HepG2 (cell line): ENCODE results near the gene CRYAB. TPM values are rescaled to one million over a fixed set of nuclear protein-coding genes. Genes with fewer than 3 reads are reported as not detected.

Experiments
- ATF7-NPFF ChIP-seq: sonication (generic); formaldehyde crosslinking; IDR thresholded peaks from 2 replicates; pipeline ENCODE4 v1.8.1; 2023; ENCODE audit warnings: mild to moderate bottlenecking, low read depth, missing genetic modification reagents, moderate library complexity
- HHEX ChIP-seq: IDR thresholded peaks from 2 replicates; pipeline ENCODE4 v1.6.1; 2016; ENCODE audit warnings: control low read depth
- HNF4A ChIP-seq: sonication (generic); formaldehyde crosslinking; IDR thresholded peaks from 2 replicates; pipeline ENCODE4 v1.4.0; 2020; ENCODE audit warnings: missing genetic modification reagents
- HNRNPUL1 ChIP-seq: fragments of 200-400 bp; formaldehyde crosslinking; IDR thresholded peaks from 2 replicates; pipeline ENCODE4 v1.6.1; 2017; ENCODE audit warnings: low read depth, mild to moderate bottlenecking, low read length, moderate library complexity
- KDM2A ChIP-seq: sonication (generic); formaldehyde crosslinking; IDR thresholded peaks from 2 replicates; pipeline ENCODE4 v1.4.0; 2020; ENCODE audit warnings: low read depth, missing genetic modification reagents, borderline replicate concordance
- NAIF1 ChIP-seq: sonication (generic); formaldehyde crosslinking; IDR thresholded peaks from 2 replicates; pipeline ENCODE4 v1.5.0; 2020; ENCODE audit warnings: mild to moderate bottlenecking, missing genetic modification reagents, borderline replicate concordance
- PHF21A ChIP-seq: sonication (generic); formaldehyde crosslinking; IDR thresholded peaks from 2 replicates; pipeline ENCODE4 v1.5.0; 2020; ENCODE audit warnings: mild to moderate bottlenecking, missing genetic modification reagents
- REPIN1 ChIP-seq: sonication (generic); formaldehyde crosslinking; IDR thresholded peaks from 2 replicates; pipeline ENCODE4 v1.8.0; 2022; ENCODE audit warnings: missing genetic modification reagents, low read depth, mild to moderate bottlenecking, borderline replicate concordance
- SAP130 ChIP-seq: IDR thresholded peaks from 2 replicates; pipeline ENCODE4 v1.6.1; 2016; ENCODE audit warnings: low read depth
- SMARCE1 ChIP-seq: fragments of 450-650 bp; IDR thresholded peaks from 2 replicates; pipeline ENCODE4 v1.6.1; 2017; ENCODE audit warnings: borderline replicate concordance
- YEATS2 ChIP-seq: sonication (generic); formaldehyde crosslinking; IDR thresholded peaks from 2 replicates; pipeline ENCODE4 v1.4.0; 2020; ENCODE audit warnings: missing genetic modification reagents, borderline replicate concordance
- ZBTB42 ChIP-seq: sonication (generic); formaldehyde crosslinking; IDR thresholded peaks from 2 replicates; pipeline ENCODE4 v1.5.0; 2020; ENCODE audit warnings: mild to moderate bottlenecking, missing genetic modification reagents
- ZBTB7B ChIP-seq: sonication (generic); formaldehyde crosslinking; IDR thresholded peaks from 2 replicates; pipeline ENCODE4 v1.4.0; 2020; ENCODE audit warnings: missing genetic modification reagents
- ZFP36L2 ChIP-seq: sonication (generic); formaldehyde crosslinking; IDR thresholded peaks from 2 replicates; pipeline ENCODE4 v1.4.0; 2020; ENCODE audit warnings: missing genetic modification reagents
- ZNF160 ChIP-seq: sonication (generic); formaldehyde crosslinking; IDR thresholded peaks from 2 replicates; pipeline ENCODE4 v1.8.0; 2022; ENCODE audit warnings: mild to moderate bottlenecking, inconsistent platforms, missing genetic modification reagents
- ZNF3 ChIP-seq: IDR thresholded peaks from 2 replicates; pipeline ENCODE4 v1.7.0; 2017; ENCODE audit warnings: inconsistent platforms
- ZNF354B ChIP-seq: sonication (generic); formaldehyde crosslinking; IDR thresholded peaks from 2 replicates; pipeline ENCODE4 v1.8.0; 2022; ENCODE audit warnings: mild to moderate bottlenecking, missing genetic modification reagents
- ZNF546 ChIP-seq: sonication (generic); formaldehyde crosslinking; conservative IDR thresholded peaks from 2 replicates; pipeline ENCODE4 v1.8.1; 2023; ENCODE audit warnings: mild to moderate bottlenecking, missing genetic modification reagents
- ZNF572 ChIP-seq: sonication (generic); formaldehyde crosslinking; IDR thresholded peaks from 2 replicates; pipeline ENCODE4 v1.5.1; 2020; ENCODE audit warnings: mild to moderate bottlenecking, missing genetic modification reagents
- ZNF577 ChIP-seq: sonication (generic); formaldehyde crosslinking; IDR thresholded peaks from 2 replicates; pipeline ENCODE4 v1.4.0; 2020; ENCODE audit warnings: mild to moderate bottlenecking, low read depth, missing genetic modification reagents, borderline replicate concordance
- ZNF7 ChIP-seq: IDR thresholded peaks from 2 replicates; pipeline ENCODE4 v1.6.1; 2016; ENCODE audit warnings: missing biosample characterization, missing genetic modification reagents
- ZNF773 ChIP-seq: sonication (generic); formaldehyde crosslinking; IDR thresholded peaks from 2 replicates; pipeline ENCODE4 v1.4.0; 2020; ENCODE audit warnings: missing genetic modification reagents, borderline replicate concordance
- ZNF781 ChIP-seq: sonication (generic); formaldehyde crosslinking; IDR thresholded peaks from 2 replicates; pipeline ENCODE4 v1.5.1; 2020; ENCODE audit warnings: borderline replicate concordance, mild to moderate bottlenecking, missing genetic modification reagents; ENCODE audit errors: not compliant biosample characterization
- ZSCAN20 ChIP-seq: sonication (generic); formaldehyde crosslinking; IDR thresholded peaks from 2 replicates; pipeline ENCODE4 v1.4.0; 2020; ENCODE audit warnings: missing genetic modification reagents, mild to moderate bottlenecking, borderline replicate concordance
- polyA plus RNA-seq, 8 experiments: library from polyadenylated mRNA; depleted of rRNA in 3 of 8; stranded (reverse) in 7 of 8; unstranded in 1 of 8; fragments of >200 nt; fragmentation: Illumina TruSeq in 4 of 8; extraction: Trizol in 4 of 8; gene quantifications; 2 replicates each; pipeline versions ENCODE4 v1.2.1 to v1.2.3, GENCODE V29; 2011 to 2016; ENCODE audit warnings: low read depth in 4 of 8, missing spikeins in 1 of 8, mixed read lengths in 1 of 8; ENCODE audit not compliant: insufficient read depth in 1 of 8
- total RNA-seq, 5 experiments: library from RNA; depleted of rRNA; stranded (reverse); fragments of >200 nt; fragmentation: Illumina TruSeq; extraction: Trizol; gene quantifications; 2 replicates each; pipeline ENCODE4 v1.2.3, GENCODE V29; 2016; ENCODE audit warnings: low read depth in 1 of 5
- TF ChIP-seq, protein P1 (sequence below): sonication (generic); formaldehyde crosslinking; IDR thresholded peaks from 2 replicates; pipeline ENCODE4 v1.4.0; 2020; ENCODE audit warnings: missing genetic modification reagents
- TF ChIP-seq, protein P2 (sequence below): sonication (generic); formaldehyde crosslinking; IDR thresholded peaks from 2 replicates; pipeline ENCODE4 v1.4.0; 2020; ENCODE audit warnings: missing genetic modification reagents
- TF ChIP-seq, protein P3 (sequence below): sonication (generic); formaldehyde crosslinking; IDR thresholded peaks from 2 replicates; pipeline ENCODE4 v1.9.0; 2021; ENCODE audit warnings: missing genetic modification reagents, borderline replicate concordance

Gene CRYAB
- total and polyA plus RNA-seq, 2 of the 13 experiments (the other 11 are each of a cell fraction or from before 2014, with no cell fraction given) = 0.55 to 1.1 TPM

DNA sequence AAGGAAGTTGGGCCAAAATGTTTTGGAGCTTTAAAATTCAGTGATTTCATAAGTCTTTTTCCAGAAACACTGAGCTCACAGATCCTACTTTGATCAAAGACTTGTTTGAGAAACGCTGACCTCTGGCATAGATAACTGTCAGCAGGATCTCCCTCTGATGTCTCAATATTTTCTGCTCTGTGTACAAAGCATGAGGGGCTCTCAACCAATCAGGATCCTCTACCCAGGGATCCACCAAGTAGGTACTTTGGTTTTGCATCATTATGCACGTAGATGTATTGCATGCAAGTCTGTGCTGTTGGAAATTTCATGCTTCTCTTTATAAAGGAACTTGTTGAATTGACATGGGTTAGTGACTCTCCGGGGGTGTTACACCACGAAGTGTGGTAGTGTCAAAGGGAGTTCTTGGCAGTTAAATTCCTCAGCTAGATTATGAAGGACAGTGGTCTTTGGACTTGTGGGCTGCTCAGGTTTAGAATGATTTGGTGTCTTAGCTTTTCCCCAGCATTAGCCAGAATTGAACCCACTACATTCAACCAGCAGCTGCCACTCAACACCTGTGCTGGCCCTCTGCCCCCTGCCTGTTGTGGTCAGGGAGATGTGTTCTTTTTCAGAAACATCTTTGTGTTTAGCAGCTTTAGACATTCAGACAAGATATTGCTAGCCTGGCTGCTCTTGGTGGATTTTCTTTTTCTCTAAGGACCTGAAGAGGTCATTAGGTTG lies 23.9 kb upstream of the CRYAB start (continued):
- TF ChIP-seq REPIN1 (CRISPR knock-in tag) (no peak), ZSCAN20 (CRISPR knock-in tag) (no peak), ZNF546 (no peak), SAP130 (CRISPR knock-in tag) (peak; percentile 72), HNRNPUL1 (no peak), ATF7-NPFF (CRISPR knock-in tag) (no peak), ZBTB42 (CRISPR knock-in tag) (no peak), SMARCE1 (no peak), ZNF577 (CRISPR knock-in tag) (no peak), ZFP36L2 (CRISPR knock-in tag) (no peak), HNF4A (peak; percentile 56), ZNF7 (CRISPR knock-in tag) (no peak), ZNF572 (CRISPR knock-in tag) (no peak), PHF21A (CRISPR knock-in tag) (peak; percentile 66; the same call in 1 of the 2 replicates), ZNF160 (CRISPR knock-in tag) (no peak), KDM2A (CRISPR knock-in tag) (no peak), NAIF1 (CRISPR knock-in tag) (no peak), ZNF781 (CRISPR knock-in tag) (no peak), HHEX (CRISPR knock-in tag) (no peak), ZNF3 (CRISPR knock-in tag) (no peak), ZBTB7B (CRISPR knock-in tag) (peak; percentile 37; the same call in 1 of the 2 replicates), ZNF354B (CRISPR knock-in tag) (no peak), ZNF773 (no peak), YEATS2 (CRISPR knock-in tag) (peak; percentile 21; the same call in 1 of the 2 replicates)
- TF ChIP-seq, protein P1, sequence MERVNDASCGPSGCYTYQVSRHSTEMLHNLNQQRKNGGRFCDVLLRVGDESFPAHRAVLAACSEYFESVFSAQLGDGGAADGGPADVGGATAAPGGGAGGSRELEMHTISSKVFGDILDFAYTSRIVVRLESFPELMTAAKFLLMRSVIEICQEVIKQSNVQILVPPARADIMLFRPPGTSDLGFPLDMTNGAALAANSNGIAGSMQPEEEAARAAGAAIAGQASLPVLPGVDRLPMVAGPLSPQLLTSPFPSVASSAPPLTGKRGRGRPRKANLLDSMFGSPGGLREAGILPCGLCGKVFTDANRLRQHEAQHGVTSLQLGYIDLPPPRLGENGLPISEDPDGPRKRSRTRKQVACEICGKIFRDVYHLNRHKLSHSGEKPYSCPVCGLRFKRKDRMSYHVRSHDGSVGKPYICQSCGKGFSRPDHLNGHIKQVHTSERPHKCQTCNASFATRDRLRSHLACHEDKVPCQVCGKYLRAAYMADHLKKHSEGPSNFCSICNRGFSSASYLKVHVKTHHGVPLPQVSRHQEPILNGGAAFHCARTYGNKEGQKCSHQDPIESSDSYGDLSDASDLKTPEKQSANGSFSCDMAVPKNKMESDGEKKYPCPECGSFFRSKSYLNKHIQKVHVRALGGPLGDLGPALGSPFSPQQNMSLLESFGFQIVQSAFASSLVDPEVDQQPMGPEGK (CRISPR knock-in tag) = no peak
- TF ChIP-seq, protein P2, sequence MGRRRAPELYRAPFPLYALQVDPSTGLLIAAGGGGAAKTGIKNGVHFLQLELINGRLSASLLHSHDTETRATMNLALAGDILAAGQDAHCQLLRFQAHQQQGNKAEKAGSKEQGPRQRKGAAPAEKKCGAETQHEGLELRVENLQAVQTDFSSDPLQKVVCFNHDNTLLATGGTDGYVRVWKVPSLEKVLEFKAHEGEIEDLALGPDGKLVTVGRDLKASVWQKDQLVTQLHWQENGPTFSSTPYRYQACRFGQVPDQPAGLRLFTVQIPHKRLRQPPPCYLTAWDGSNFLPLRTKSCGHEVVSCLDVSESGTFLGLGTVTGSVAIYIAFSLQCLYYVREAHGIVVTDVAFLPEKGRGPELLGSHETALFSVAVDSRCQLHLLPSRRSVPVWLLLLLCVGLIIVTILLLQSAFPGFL = no peak
- TF ChIP-seq, protein P3, sequence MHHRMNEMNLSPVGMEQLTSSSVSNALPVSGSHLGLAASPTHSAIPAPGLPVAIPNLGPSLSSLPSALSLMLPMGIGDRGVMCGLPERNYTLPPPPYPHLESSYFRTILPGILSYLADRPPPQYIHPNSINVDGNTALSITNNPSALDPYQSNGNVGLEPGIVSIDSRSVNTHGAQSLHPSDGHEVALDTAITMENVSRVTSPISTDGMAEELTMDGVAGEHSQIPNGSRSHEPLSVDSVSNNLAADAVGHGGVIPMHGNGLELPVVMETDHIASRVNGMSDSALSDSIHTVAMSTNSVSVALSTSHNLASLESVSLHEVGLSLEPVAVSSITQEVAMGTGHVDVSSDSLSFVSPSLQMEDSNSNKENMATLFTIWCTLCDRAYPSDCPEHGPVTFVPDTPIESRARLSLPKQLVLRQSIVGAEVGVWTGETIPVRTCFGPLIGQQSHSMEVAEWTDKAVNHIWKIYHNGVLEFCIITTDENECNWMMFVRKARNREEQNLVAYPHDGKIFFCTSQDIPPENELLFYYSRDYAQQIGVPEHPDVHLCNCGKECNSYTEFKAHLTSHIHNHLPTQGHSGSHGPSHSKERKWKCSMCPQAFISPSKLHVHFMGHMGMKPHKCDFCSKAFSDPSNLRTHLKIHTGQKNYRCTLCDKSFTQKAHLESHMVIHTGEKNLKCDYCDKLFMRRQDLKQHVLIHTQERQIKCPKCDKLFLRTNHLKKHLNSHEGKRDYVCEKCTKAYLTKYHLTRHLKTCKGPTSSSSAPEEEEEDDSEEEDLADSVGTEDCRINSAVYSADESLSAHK (CRISPR knock-in tag) = no peak
